Stimulated activated naive B cell treated with anti-CD40 and anti-IgM and Interleukin-4, amounts not matched to agents 10 μg/mL and 1 μg/mL and 100 μg/mL, for 72 hours (primary cell): ENCODE results near the gene FHL2.

Experiments used
- ATAC-seq, 2 donors: fragments of 150-1000 bp; cut with Tn5 transposase; replicated peaks; 2 replicates each; pipeline ENCODE4 v1.10.0; 2021; ENCODE audit warnings: moderate library complexity in 1 of 2
- DNase-seq: peaks from one replicate; pipeline ENCODE4 v3.0.0; 2021
- H3K27ac Mint-ChIP-seq: one replicate; pipeline ENCODE4 v1.8.0; 2022; ENCODE audit warnings: mild to moderate bottlenecking, mixed read lengths
- H3K27me3 Mint-ChIP-seq, 2 donors: one replicate each; pipeline ENCODE4 v1.8.0; 2022; ENCODE audit warnings: mixed read lengths in 2 of 2
- H3K36me3 Mint-ChIP-seq, 2 donors: one replicate each; pipeline ENCODE4 v1.8.0; 2022; ENCODE audit warnings: mixed read lengths in 2 of 2, mild to moderate bottlenecking in 1 of 2
- H3K4me1 Mint-ChIP-seq, 2 donors: one replicate each; pipeline ENCODE4 v1.8.0; 2022; ENCODE audit warnings: mixed read lengths in 2 of 2, mild to moderate bottlenecking in 1 of 2
- H3K4me3 Mint-ChIP-seq, 2 donors: one replicate each; pipeline ENCODE4 v1.8.0; 2022; ENCODE audit warnings: mild to moderate bottlenecking in 2 of 2, mixed read lengths in 2 of 2, moderate library complexity in 1 of 2
- H3K9me3 Mint-ChIP-seq, 2 donors: one replicate each; pipeline ENCODE4 v1.8.0; 2022; ENCODE audit warnings: mixed read lengths in 2 of 2, mild to moderate bottlenecking in 1 of 2

The FHL2 gene

GRCh38 chr2:105373344-105373781, 25.5 kb downstream of the FHL2 start:
- H3K4me1 Mint-ChIP-seq: peaks cover 6 to 8% of the 10 kb centered on the region in 2 donors
- no peak for DNase-seq
- H3K9me3 Mint-ChIP-seq: no peaks in the 10 kb centered on the region
- ATAC-seq: no peak
- H3K4me3 Mint-ChIP-seq: no peak overlapping the region
- H3K27me3 Mint-ChIP-seq: peaks cover 11 to 12% of the 10 kb centered on the region in 2 donors
- H3K36me3 Mint-ChIP-seq: no peaks in the 10 kb centered on the region
- no peak overlapping the region for H3K27ac Mint-ChIP-seq

- Mint-ChIP-seq H3K36me3 (no peaks in the 10 kb centered on the region), H3K9me3 (no peaks in the 10 kb centered on the region), H3K4me1 (peaks cover 6 to 8% of the 10 kb centered on the region in 2 donors), H3K4me3 (no peak overlapping the region), H3K27ac (no peak overlapping the region), H3K27me3 (peaks cover 8 to 13% of the 10 kb centered on the region in 2 donors)
- DNase-seq (no peak), ATAC-seq (no peak)
Measured at GRCh38 chr2:105371810-105372209, 27.0 kb downstream of the FHL2 start.

- Mint-ChIP-seq H3K4me3 (no peak overlapping the region), H3K4me1 (peaks cover 6 to 8% of the 10 kb centered on the region in 2 donors), H3K27ac (no peak overlapping the region), H3K36me3 (no peaks in the 10 kb centered on the region), H3K9me3 (no peaks in the 10 kb centered on the region), H3K27me3 (peaks cover 8 to 13% of the 10 kb centered on the region in 2 donors)
- DNase-seq: no peak
- ATAC-seq: no peak
Measured at GRCh38 chr2:105371156-105371555, 27.7 kb downstream of the FHL2 start.

GRCh38 chr2:105369777-105370690, 28.8 kb downstream of the FHL2 start:
- H3K27ac Mint-ChIP-seq: peak overlapping the region; percentile 7
- H3K4me1 Mint-ChIP-seq: peaks cover 6 to 8% of the 10 kb centered on the region in 2 donors
- peak; percentile 74 for DNase-seq
- H3K27me3 Mint-ChIP-seq: peaks cover 8 to 13% of the 10 kb centered on the region in 2 donors
- H3K36me3 Mint-ChIP-seq: no peaks in the 10 kb centered on the region
- peak; percentile 98 to 99 for ATAC-seq
- peak overlapping the region; percentile 43 to 54 for H3K4me3 Mint-ChIP-seq
- H3K9me3 Mint-ChIP-seq: no peaks in the 10 kb centered on the region

GRCh38 chr2:105368759-105369408, 30.0 kb downstream of the FHL2 start:
- no peaks in the 10 kb centered on the region for H3K9me3 Mint-ChIP-seq

GRCh38 chr2:105365206-105365605, 33.6 kb downstream of the FHL2 start:
- Mint-ChIP-seq H3K36me3 (peaks cover 13 to 14% of the 10 kb centered on the region in 2 donors), H3K27ac (no peak overlapping the region), H3K4me3 (no peak overlapping the region), H3K9me3 (no peaks in the 10 kb centered on the region), H3K4me1 (peaks cover 6 to 8% of the 10 kb centered on the region in 2 donors), H3K27me3 (peaks cover 7 to 13% of the 10 kb centered on the region in 2 donors)
- ATAC-seq (no peak), DNase-seq (no peak)

More at GRCh38 chr2:105368759-105369408, 30.0 kb downstream of the FHL2 start:
- H3K27me3 Mint-ChIP-seq: peaks cover 8 to 13% of the 10 kb centered on the region in 2 donors
- DNase-seq: no peak
- ATAC-seq: no peak
- peaks cover 6 to 8% of the 10 kb centered on the region in 2 donors for H3K4me1 Mint-ChIP-seq
- H3K4me3 Mint-ChIP-seq: no peak overlapping the region
- no peaks in the 10 kb centered on the region for H3K36me3 Mint-ChIP-seq
- H3K27ac Mint-ChIP-seq: no peak overlapping the region

- no peak for DNase-seq
- no peak for ATAC-seq
- H3K27ac Mint-ChIP-seq: no peak overlapping the region
Measured at GRCh38 chr2:105364436-105365139, 34.3 kb downstream of the FHL2 start.

GRCh38 chr2:105362862-105363591, 35.8 kb downstream of the FHL2 start:
- H3K9me3 Mint-ChIP-seq: no peaks in the 10 kb centered on the region
- H3K27me3 Mint-ChIP-seq: no peaks in the 10 kb centered on the region
- H3K36me3 Mint-ChIP-seq: peaks cover 28 to 29% of the 10 kb centered on the region in 2 donors
- no peaks in the 10 kb centered on the region for H3K4me1 Mint-ChIP-seq
- no peak overlapping the region for H3K27ac Mint-ChIP-seq
- ATAC-seq (peak in 1 of 2 donors; percentile 16), DNase-seq (no peak)
- no peak overlapping the region for H3K4me3 Mint-ChIP-seq

More at GRCh38 chr2:105364436-105365139, 34.3 kb downstream of the FHL2 start:
- H3K4me1 Mint-ChIP-seq: peaks cover under 1 to 2% of the 10 kb centered on the region in 2 donors
- H3K4me3 Mint-ChIP-seq: no peak overlapping the region
- peaks cover 18 to 19% of the 10 kb centered on the region in 2 donors for H3K36me3 Mint-ChIP-seq
- no peaks in the 10 kb centered on the region for H3K9me3 Mint-ChIP-seq
- peaks cover under 1 to 7% of the 10 kb centered on the region in 2 donors for H3K27me3 Mint-ChIP-seq

- Mint-ChIP-seq H3K9me3 (peaks cover 4 to 5% of the 10 kb centered on the region in 2 donors), H3K36me3 (peaks cover 43 to 46% of the 10 kb centered on the region in 2 donors), H3K27me3 (no peaks in the 10 kb centered on the region), H3K4me3 (no peak overlapping the region), H3K4me1 (no peaks in the 10 kb centered on the region), H3K27ac (no peak overlapping the region)
- DNase-seq (no peak), ATAC-seq (no peak)
Measured at GRCh38 chr2:105361102-105361889, 37.6 kb downstream of the FHL2 start.

- H3K4me3 Mint-ChIP-seq: no peak overlapping the region
- no peaks in the 10 kb centered on the region for H3K27me3 Mint-ChIP-seq
- ATAC-seq (no peak), DNase-seq (no peak)
- peaks cover 63 to 67% of the 10 kb centered on the region in 2 donors for H3K36me3 Mint-ChIP-seq
- peaks cover 7 to 9% of the 10 kb centered on the region in 2 donors for H3K9me3 Mint-ChIP-seq
- no peaks in the 10 kb centered on the region for H3K4me1 Mint-ChIP-seq
- no peak overlapping the region for H3K27ac Mint-ChIP-seq
Measured at GRCh38 chr2:105358593-105358992, 40.3 kb downstream of the FHL2 start.

- no peak for DNase-seq
- Mint-ChIP-seq H3K27me3 (no peaks in the 10 kb centered on the region), H3K9me3 (peaks cover 7 to 9% of the 10 kb centered on the region in 2 donors), H3K4me3 (no peak overlapping the region), H3K36me3 (peaks cover 72 to 80% of the 10 kb centered on the region in 2 donors), H3K27ac (no peak overlapping the region), H3K4me1 (no peaks in the 10 kb centered on the region)
- no peak for ATAC-seq
Measured at GRCh38 chr2:105357122-105357521, 41.7 kb downstream of the FHL2 start.

GRCh38 chr2:105344704-105345345, 54.0 kb downstream of the FHL2 start:
- no peaks in the 10 kb centered on the region for H3K9me3 Mint-ChIP-seq
- H3K27me3 Mint-ChIP-seq: no peaks in the 10 kb centered on the region
- no peak for ATAC-seq
- H3K36me3 Mint-ChIP-seq: peaks cover 16 to 36% of the 10 kb centered on the region in 2 donors
- DNase-seq: no peak
- no peak overlapping the region for H3K27ac Mint-ChIP-seq
- H3K4me3 Mint-ChIP-seq: no peak overlapping the region
- peaks cover 4 to 5% of the 10 kb centered on the region in 2 donors for H3K4me1 Mint-ChIP-seq
